Measurements from ENCODE around the gene AGAP1. TPM values are rescaled to one million over a fixed set of nuclear protein-coding genes. Genes with fewer than 3 reads are reported as not detected.

AGAP1 gene
- total RNA-seq, 4 donors from 2014 or later = 33.7 to 55.2 (median 37.5) TPM

DNA sequence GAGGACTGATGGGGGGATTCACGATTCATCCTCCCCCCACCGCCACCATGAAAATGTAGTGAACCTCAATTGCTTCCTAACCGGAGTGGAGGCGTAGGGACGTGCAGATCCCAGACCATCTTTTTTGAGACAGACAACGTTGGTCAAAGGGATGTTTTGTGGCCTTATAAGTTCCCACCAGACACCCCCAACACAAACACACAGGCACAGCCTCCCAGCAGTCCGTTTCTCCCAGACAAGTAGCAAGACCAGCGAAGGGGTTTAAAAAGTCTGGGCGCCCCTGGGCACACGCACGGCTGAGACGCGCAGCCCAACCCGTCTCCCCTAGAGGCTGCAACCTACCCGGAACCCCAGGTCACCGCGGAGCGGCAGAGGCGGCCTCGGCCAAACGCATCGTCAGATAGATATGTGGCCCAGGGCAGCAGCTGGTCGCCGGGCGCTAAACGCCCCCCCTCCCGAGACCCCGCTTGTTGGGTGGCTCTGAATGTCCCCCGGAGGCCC, 673.0 kb downstream of the AGAP1 start:
- Histone ChIP-seq H3K27me3 (peaks cover 100% of the 10 kb centered on the region), H3K9me3 (no peaks in the 10 kb centered on the region), H3K36me3 (no peaks in the 10 kb centered on the region), H3K4me3 (peak overlapping the region in 1 of 2 donors; percentile 47), H3K27ac (no peak overlapping the region), H3K4me1 (peaks cover 0 to 70% (median 54%) of the 10 kb centered on the region in 3 donors)
- TF ChIP-seq POLR2AphosphoS5 (IDR thresholded peaks at IDR 0.05) = no peak
- TF ChIP-seq EP300 (IDR thresholded peaks at IDR 0.05) = no peak
- no peak for TF ChIP-seq POLR2A (IDR thresholded peaks at IDR 0.05)
- TF ChIP-seq, protein P1, sequence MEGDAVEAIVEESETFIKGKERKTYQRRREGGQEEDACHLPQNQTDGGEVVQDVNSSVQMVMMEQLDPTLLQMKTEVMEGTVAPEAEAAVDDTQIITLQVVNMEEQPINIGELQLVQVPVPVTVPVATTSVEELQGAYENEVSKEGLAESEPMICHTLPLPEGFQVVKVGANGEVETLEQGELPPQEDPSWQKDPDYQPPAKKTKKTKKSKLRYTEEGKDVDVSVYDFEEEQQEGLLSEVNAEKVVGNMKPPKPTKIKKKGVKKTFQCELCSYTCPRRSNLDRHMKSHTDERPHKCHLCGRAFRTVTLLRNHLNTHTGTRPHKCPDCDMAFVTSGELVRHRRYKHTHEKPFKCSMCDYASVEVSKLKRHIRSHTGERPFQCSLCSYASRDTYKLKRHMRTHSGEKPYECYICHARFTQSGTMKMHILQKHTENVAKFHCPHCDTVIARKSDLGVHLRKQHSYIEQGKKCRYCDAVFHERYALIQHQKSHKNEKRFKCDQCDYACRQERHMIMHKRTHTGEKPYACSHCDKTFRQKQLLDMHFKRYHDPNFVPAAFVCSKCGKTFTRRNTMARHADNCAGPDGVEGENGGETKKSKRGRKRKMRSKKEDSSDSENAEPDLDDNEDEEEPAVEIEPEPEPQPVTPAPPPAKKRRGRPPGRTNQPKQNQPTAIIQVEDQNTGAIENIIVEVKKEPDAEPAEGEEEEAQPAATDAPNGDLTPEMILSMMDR (IDR thresholded peaks at IDR 0.05) = no peak
- no CpG with 5 or more reads among the region's 29 CpGs for WGBS, 2 donors (ENCODE audit: low coverage in 1 of 2)
- no peak for ATAC-seq

DNA sequence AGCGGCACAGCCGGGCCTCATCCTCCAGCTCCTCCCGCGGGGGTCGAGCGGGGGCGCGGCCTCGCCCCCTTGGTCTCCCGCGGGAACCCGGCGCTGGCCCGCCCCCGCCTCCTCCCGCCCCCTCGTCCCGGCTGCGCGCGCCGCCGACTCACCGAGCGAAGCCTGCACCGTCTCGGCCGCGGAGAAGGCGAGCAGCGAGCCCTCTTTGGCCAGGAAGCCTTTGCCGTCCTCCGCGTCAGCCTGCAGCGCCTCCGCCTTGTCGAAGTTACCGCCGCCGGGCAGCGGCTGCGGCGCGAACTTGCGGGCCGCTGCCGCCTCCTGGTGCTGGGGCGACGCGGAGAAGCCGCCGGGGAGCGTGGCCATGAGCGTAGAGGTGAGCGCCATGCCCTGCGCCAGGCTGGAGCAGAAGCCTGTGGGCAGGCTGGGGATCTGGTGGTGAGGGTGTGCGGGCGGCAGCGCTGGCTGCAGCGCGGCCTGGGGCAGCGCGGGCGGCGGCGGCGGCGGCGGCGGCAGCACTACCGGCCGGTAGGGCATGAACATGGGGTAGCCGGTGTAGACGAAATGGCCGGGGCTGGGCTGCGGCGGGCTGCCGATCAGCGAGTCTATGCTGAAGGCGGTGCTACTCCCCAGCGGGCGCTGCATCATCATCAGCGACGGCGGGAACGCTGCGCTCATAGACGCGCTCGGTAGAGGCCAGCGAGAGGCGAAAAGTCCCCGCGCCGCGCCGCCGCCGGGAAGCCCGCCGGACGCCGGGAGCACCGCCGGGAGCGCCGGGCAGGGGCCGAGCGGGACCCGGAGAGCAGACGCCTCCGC, 673.7 kb downstream of the AGAP1 start:
- H3K4me3 ChIP-seq = peak overlapping the region in 1 of 2 donors; percentile 47
- no peak for TF ChIP-seq POLR2A (IDR thresholded peaks at IDR 0.05)
- TF ChIP-seq, protein P1 (IDR thresholded peaks at IDR 0.05) = peak in 1 of 4 experiments; percentile 36
- H3K36me3 ChIP-seq = no peaks in the 10 kb centered on the region
- peaks cover 100% of the 10 kb centered on the region for H3K27me3 ChIP-seq
- no peaks in the 10 kb centered on the region for H3K9me3 ChIP-seq
- no CpG with 5 or more reads among the region's 112 CpGs for WGBS, 2 donors (ENCODE audit: low coverage in 1 of 2)
- H3K4me1 ChIP-seq = peaks cover 0 to 77% (median 55%) of the 10 kb centered on the region in 3 donors
- no peak overlapping the region for H3K27ac ChIP-seq
- no peak for ATAC-seq

DNA sequence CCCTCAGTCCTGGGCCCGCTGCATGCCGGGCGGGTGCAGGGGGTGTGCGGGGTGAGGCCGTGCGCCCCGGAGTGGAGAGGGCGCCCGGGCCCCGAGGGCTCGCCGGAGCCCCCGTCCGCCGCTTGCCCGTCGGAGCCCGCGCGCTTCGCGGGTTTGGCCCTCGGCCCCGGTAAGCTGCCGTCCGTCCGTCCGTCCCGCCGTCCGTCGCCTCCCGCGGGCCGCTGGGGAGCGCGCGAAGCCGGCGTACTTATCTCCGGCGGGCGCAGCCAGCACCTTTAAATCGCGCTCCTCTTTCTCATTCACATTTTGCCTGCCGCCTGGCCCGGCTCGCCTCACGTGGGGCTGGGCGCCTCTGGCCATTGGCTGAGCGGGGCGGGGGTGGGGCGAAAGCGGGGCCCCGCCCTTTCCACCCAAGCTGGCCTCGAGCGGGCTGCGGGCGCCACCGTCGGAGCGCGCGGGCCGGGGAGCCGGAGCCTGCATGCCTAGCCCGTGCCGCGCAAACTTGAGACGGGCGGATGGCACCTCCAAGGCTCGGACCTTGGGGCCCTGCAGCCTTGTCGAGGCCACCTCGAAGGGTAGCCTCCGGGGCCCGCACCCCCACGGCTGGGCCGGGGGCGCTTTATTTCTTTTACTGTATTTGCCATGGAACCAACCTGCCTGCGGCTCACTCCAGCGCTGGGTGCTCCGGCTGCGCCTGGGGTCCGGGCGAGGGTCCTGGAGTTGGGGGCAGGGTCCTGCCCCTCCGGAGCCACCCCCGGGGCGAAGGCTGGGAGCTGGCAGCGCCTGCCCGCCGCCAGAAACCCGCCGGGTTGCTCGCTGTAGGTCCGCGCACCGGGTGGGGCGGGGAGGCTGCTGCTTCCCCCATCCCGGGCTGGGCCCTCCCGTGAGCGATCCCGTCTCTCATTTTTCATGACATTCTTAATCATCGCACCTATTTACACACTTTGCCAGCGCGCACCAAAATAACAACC, 674.6 kb downstream of the AGAP1 start, which contains the start of gene GBX2:
TSS of gene GBX2 (minus strand) at position 277 of the 971 bp plus-strand sequence. CDS start 415 bp downstream, outside the sequence.
- Histone ChIP-seq H3K4me1 (peaks cover 0 to 81% (median 56%) of the 10 kb centered on the region in 3 donors), H3K27me3 (peaks cover 100% of the 10 kb centered on the region), H3K36me3 (no peaks in the 10 kb centered on the region), H3K27ac (no peak within 1 kb of the TSS), H3K9me3 (no peaks in the 10 kb centered on the region), H3K4me3 (peak within 1 kb of the TSS in 1 of 2 donors; percentile 47)
- 0% methylated on average over 3 of the region's 105 CpGs; no CpG with 5 or more reads in 1 of the 2 donors for WGBS, 2 donors (ENCODE audit: low coverage in 1 of 2)
- no peak for ATAC-seq
- TF ChIP-seq, protein P1 (IDR thresholded peaks at IDR 0.05) = no peak
- TF ChIP-seq EP300 (IDR thresholded peaks at IDR 0.05) (no peak), POLR2AphosphoS5 (IDR thresholded peaks at IDR 0.05) (no peak), POLR2A (IDR thresholded peaks at IDR 0.05) (no peak)

DNA sequence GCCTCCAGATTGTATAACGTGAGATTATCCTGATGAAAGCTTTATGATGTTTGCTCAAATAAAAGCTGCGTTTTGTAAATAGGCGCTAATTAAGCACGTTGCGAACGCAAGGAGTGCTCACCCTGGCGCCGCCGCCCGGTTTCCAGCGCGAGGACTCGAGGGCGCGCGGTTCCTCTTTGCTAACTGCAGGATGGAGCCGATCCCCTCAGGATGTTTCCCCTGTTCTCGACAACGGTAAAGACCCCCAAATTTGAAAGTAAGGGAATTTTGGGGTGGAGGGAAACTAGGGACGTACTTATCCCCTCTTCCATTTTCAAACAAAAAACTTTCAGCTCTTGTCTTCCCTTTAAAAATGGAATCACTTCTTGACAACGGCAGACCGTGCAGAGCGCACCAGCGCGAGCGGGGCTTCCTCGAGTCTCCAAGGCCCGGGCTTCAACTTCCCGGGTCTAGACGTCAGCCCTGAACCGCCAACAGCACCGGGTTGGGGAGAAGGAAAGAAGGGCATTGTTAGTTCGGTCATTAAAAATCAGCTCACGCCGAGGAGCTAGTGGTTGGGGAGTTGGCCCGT, 675.4 kb downstream of the AGAP1 start:
- peaks cover 100% of the 10 kb centered on the region for H3K27me3 ChIP-seq
- H3K4me1 ChIP-seq = peaks cover 0 to 76% (median 48%) of the 10 kb centered on the region in 3 donors
- no peak overlapping the region for H3K27ac ChIP-seq
- no peaks in the 10 kb centered on the region for H3K36me3 ChIP-seq
- no peaks in the 10 kb centered on the region for H3K9me3 ChIP-seq
- WGBS, 2 donors (ENCODE audit: low coverage in 1 of 2) = 2 to 8% methylated on average over 7 to 22 of the region's 36 CpGs
- H3K4me3 ChIP-seq = no peak overlapping the region
- TF ChIP-seq, protein P1 (IDR thresholded peaks at IDR 0.05) = no peak
- TF ChIP-seq POLR2A (IDR thresholded peaks at IDR 0.05) = no peak
- TF ChIP-seq POLR2AphosphoS5 (IDR thresholded peaks at IDR 0.05) = no peak
- no peak for TF ChIP-seq EP300 (IDR thresholded peaks at IDR 0.05)
- no peak for ATAC-seq
